ENCODE data around the gene BORCS6.

DNA sequence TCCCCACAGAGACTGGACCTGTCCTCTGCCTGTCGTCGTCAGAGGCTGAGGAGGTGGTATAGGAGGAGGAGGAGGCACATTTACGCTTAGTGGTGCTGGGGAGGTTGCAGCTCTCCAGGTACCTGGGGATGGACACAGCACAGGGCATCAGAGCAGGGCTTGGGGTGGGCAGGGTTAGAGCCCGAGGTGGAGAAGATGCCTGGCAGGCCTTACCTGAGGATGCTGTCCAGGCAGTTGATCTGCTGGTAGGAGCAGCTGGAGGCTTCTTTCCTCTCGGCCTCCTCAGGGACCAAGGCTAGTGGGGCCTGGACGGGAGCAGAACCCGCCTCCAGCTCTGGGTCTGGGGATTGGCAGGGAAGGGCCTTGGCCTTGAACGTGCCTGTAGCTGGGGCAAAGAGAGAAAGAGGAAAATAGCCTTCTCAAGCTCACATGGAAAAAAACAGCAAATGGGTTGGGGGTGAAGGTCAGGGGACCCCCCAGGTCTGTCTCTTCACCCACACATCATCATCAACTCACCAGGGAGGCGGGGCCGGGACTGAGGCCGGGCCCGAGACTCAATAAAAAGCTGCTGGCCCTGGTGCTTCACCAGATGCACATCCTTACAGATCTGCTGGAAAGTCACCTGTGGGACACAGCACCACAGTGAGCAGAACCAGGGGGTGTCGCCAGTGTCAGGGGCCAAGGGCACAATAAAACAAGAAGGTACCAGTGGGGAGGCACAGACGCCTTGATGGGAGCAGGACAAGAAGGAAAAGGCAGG lies 43.4 kb downstream of the BORCS6 start:
- TF ChIP-seq, protein P1, sequence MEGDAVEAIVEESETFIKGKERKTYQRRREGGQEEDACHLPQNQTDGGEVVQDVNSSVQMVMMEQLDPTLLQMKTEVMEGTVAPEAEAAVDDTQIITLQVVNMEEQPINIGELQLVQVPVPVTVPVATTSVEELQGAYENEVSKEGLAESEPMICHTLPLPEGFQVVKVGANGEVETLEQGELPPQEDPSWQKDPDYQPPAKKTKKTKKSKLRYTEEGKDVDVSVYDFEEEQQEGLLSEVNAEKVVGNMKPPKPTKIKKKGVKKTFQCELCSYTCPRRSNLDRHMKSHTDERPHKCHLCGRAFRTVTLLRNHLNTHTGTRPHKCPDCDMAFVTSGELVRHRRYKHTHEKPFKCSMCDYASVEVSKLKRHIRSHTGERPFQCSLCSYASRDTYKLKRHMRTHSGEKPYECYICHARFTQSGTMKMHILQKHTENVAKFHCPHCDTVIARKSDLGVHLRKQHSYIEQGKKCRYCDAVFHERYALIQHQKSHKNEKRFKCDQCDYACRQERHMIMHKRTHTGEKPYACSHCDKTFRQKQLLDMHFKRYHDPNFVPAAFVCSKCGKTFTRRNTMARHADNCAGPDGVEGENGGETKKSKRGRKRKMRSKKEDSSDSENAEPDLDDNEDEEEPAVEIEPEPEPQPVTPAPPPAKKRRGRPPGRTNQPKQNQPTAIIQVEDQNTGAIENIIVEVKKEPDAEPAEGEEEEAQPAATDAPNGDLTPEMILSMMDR (IDR thresholded peaks at IDR 0.05), result no peak
- TF ChIP-seq EZH2 (IDR thresholded peaks at IDR 0.05) (no peak), EZH2phosphoT487 (IDR thresholded peaks at IDR 0.05) (no peak)

Data from neural progenitor cell (in vitro differentiated cells).